Measurements from ENCODE around the gene C2orf68. TPM values are rescaled to one million over a fixed set of nuclear protein-coding genes. Genes with fewer than 3 reads are reported as not detected.
A peak's percentile ranks its signal among the peaks of the same experiment; 100 is the strongest.

The C2orf68 gene
- total and polyA plus RNA-seq, 9 of the 15 experiments (the other 6 are each of a cell fraction or from before 2014, with no cell fraction given), result 22.1 to 50.0 (median 31.8) TPM

DNA sequence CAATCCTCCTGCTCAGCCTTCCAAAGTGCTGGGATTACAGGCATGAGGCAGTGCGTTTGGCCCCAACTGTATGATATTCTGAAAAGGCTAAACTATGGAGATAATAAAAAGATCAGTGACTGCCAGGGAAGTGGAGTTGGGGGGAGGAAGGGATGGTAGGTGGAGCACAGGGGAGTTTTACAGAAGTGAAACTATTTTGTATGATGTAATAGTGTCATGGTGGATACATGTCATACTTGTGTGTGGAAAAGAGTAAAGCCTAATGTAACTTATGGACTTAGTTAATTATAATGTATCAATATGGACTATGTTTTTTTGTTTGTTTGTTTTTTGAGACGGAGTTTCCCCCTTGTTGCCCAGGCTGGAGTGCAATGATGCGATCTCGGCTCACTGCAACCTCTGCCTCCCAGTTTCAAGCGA is 47.7 kb downstream of the C2orf68 start (continued):
- TF ChIP-seq, protein P1, sequence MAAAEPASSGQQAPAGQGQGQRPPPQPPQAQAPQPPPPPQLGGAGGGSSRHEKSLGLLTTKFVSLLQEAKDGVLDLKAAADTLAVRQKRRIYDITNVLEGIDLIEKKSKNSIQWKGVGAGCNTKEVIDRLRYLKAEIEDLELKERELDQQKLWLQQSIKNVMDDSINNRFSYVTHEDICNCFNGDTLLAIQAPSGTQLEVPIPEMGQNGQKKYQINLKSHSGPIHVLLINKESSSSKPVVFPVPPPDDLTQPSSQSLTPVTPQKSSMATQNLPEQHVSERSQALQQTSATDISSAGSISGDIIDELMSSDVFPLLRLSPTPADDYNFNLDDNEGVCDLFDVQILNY (CRISPR knock-in tag; IDR thresholded peaks at IDR 0.05), result no peak
- TF ChIP-seq LEF1 (IDR thresholded peaks at IDR 0.05) (peak; percentile 46; the same call in 1 of the 2 replicates), OTX1 (CRISPR knock-in tag; IDR thresholded peaks at IDR 0.05) (no peak), SAFB (IDR thresholded peaks at IDR 0.05; ENCODE audit: borderline replicate concordance, low read depth, low read length) (no peak), RBM34 (IDR thresholded peaks at IDR 0.05; ENCODE audit: borderline replicate concordance, insufficient read depth, low read length) (no peak), ZBTB17 (CRISPR knock-in tag; IDR thresholded peaks at IDR 0.05) (no peak), POLR3G (IDR thresholded peaks at IDR 0.05; ENCODE audit: extremely low read depth, insufficient read length, insufficient replicate concordance) (no peak), ZNF197 (CRISPR knock-in tag; IDR thresholded peaks at IDR 0.05; ENCODE audit: low read depth) (no peak), ZNF253 (CRISPR knock-in tag; conservative IDR thresholded peaks at IDR 0.05) (no peak), MECOM (CRISPR knock-in tag; IDR thresholded peaks at IDR 0.05) (no peak), ZBED1 (IDR thresholded peaks at IDR 0.05) (no peak), PHF20 (IDR thresholded peaks at IDR 0.05; ENCODE audit: partially characterized antibody) (no peak), NFIX (CRISPR knock-in tag; IDR thresholded peaks at IDR 0.05; ENCODE audit: low read depth) (no peak), NFE2L1 (tag; IDR thresholded peaks at IDR 0.05; ENCODE audit: borderline replicate concordance, low read depth) (no peak; the same call in 1 of the 2 replicates), SMARCB1 (IDR thresholded peaks at IDR 0.05; ENCODE audit: insufficient read length, low read depth) (no peak), NR3C1 (CRISPR knock-in tag; IDR thresholded peaks at IDR 0.05) (no peak), POLR2H (tag; IDR thresholded peaks at IDR 0.05; ENCODE audit: low read depth) (no peak), ZSCAN32 (CRISPR knock-in tag; IDR thresholded peaks at IDR 0.05) (0 out of 2 replicates have a peak, but pooled peaks have one; percentile 38), ESRRB (CRISPR knock-in tag; IDR thresholded peaks at IDR 0.05; ENCODE audit: borderline replicate concordance) (no peak), SPI1 (IDR thresholded peaks at IDR 0.05; ENCODE audit: borderline replicate concordance, low read depth, low read length) (0 out of 2 replicates have a peak, but pooled peaks have one; percentile 22), HIVEP1 (CRISPR knock-in tag; IDR thresholded peaks at IDR 0.05) (no peak), RNF2 (IDR thresholded peaks at IDR 0.05) (no peak), ZNF561 (CRISPR knock-in tag; conservative IDR thresholded peaks at IDR 0.05) (no peak), NR4A1 (CRISPR knock-in tag; IDR thresholded peaks at IDR 0.05) (no peak), NR4A1 (tag; IDR thresholded peaks at IDR 0.05) (peak; percentile 49; the same call in 1 of the 2 replicates), MTA3 (IDR thresholded peaks at IDR 0.05; ENCODE audit: borderline replicate concordance) (no peak)
- TF ChIP-seq, protein P2, sequence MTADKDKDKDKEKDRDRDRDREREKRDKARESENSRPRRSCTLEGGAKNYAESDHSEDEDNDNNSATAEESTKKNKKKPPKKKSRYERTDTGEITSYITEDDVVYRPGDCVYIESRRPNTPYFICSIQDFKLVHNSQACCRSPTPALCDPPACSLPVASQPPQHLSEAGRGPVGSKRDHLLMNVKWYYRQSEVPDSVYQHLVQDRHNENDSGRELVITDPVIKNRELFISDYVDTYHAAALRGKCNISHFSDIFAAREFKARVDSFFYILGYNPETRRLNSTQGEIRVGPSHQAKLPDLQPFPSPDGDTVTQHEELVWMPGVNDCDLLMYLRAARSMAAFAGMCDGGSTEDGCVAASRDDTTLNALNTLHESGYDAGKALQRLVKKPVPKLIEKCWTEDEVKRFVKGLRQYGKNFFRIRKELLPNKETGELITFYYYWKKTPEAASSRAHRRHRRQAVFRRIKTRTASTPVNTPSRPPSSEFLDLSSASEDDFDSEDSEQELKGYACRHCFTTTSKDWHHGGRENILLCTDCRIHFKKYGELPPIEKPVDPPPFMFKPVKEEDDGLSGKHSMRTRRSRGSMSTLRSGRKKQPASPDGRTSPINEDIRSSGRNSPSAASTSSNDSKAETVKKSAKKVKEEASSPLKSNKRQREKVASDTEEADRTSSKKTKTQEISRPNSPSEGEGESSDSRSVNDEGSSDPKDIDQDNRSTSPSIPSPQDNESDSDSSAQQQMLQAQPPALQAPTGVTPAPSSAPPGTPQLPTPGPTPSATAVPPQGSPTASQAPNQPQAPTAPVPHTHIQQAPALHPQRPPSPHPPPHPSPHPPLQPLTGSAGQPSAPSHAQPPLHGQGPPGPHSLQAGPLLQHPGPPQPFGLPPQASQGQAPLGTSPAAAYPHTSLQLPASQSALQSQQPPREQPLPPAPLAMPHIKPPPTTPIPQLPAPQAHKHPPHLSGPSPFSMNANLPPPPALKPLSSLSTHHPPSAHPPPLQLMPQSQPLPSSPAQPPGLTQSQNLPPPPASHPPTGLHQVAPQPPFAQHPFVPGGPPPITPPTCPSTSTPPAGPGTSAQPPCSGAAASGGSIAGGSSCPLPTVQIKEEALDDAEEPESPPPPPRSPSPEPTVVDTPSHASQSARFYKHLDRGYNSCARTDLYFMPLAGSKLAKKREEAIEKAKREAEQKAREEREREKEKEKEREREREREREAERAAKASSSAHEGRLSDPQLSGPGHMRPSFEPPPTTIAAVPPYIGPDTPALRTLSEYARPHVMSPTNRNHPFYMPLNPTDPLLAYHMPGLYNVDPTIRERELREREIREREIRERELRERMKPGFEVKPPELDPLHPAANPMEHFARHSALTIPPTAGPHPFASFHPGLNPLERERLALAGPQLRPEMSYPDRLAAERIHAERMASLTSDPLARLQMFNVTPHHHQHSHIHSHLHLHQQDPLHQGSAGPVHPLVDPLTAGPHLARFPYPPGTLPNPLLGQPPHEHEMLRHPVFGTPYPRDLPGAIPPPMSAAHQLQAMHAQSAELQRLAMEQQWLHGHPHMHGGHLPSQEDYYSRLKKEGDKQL (CRISPR knock-in tag; IDR thresholded peaks at IDR 0.05; ENCODE audit: borderline replicate concordance), result no peak
